GM12891 (cell line): ENCODE results near the gene ZNF438.

Experiments
- DNase-seq: peaks from one replicate; pipeline ENCODE4 v3.0.0; 2011; ENCODE audit warnings: low spot score; ENCODE audit not compliant: insufficient read length
- FAIRE-seq: peaks from 2 replicates; lab custom pipeline; 2011; peaks lifted over from hg19 to GRCh38; lab: Jason Lieb, UNC
- PAX5 ChIP-seq: IDR thresholded peaks from 2 replicates; pipeline ENCODE4 v1.6.1; 2011; ENCODE audit warnings: low read length, moderate library complexity, mild to moderate bottlenecking; ENCODE audit not compliant: insufficient read depth, severe bottlenecking
- POLR2A ChIP-seq: IDR thresholded peaks from 2 replicates; pipeline ENCODE4 v1.6.1; 2011; ENCODE audit warnings: low read depth, low read length, control low read depth
- POLR2AphosphoS5 ChIP-seq: IDR thresholded peaks from 2 replicates; pipeline ENCODE4 v1.6.1; 2011; ENCODE audit warnings: low read depth, low read length, control low read depth
- POU2F2 ChIP-seq: IDR thresholded peaks from 2 replicates; pipeline ENCODE4 v1.6.1; 2011; ENCODE audit warnings: low read depth, mild to moderate bottlenecking, control low read depth, low read length, moderate library complexity
- SPI1 ChIP-seq: IDR thresholded peaks from 2 replicates; pipeline ENCODE4 v1.6.1; 2011; ENCODE audit warnings: low read depth, low read length, control low read depth
- TAF1 ChIP-seq: IDR thresholded peaks from 2 replicates; pipeline ENCODE4 v1.6.1; 2011; ENCODE audit warnings: low read depth, low read length, control low read depth

Gene ZNF438

DNA sequence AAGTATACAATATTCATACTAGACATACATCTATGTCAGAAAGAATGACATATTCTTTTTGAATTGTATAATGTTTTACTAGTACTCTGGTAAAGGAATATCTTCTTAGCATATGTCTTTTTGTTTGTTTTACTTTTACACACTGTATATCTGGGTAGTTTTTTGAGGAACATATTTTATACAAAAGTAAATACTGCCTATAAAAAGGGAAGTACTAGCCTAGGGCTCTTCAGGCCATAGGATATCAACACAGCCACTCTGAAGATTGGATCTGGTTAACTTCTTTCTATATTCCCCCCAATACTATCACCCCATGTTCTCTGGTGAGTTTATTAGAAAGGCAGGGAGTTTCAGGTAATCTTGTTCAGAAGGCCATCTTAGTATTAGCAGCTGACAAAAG, 134.6 kb downstream of the ZNF438 start:
- FAIRE-seq, result no peak
- no peak for DNase-seq
- TF ChIP-seq TAF1 (no peak), SPI1 (no peak), PAX5 (no peak), POLR2A (no peak), POLR2AphosphoS5 (no peak), POU2F2 (no peak)

- no peak for TF ChIP-seq SPI1
- no peak for FAIRE-seq
- no peak for DNase-seq
Measured at GRCh38 chr10:30894221-30894620, 137.4 kb downstream of the ZNF438 start.

GRCh38 chr10:30893208-30893607, 138.5 kb downstream of the ZNF438 start:
- no peak for DNase-seq
- no peak for FAIRE-seq
- TF ChIP-seq POLR2AphosphoS5, result no peak
- no peak for TF ChIP-seq TAF1
- TF ChIP-seq PAX5, result no peak
- TF ChIP-seq SPI1, result no peak
- TF ChIP-seq POLR2A, result no peak
- TF ChIP-seq POU2F2, result no peak

DNA sequence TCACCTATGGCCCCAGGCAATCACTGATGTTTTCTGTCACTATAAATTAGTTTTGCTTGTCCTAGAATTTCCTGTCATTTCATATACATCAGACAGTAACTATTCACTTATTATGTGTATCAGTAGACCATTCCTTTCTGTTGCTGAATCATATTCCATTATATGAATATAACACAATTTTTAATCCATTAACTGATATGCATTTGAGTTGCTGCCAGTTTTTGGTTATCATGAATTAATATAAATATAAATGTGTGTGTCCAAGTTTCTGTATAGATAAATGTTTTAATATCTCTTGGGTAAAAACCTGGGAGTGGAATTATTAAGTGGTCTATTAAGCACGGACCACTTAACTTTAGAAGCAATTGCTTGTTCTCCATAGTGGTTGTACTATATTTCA, 143.8 kb downstream of the ZNF438 start:
- FAIRE-seq, result no peak
- no peak for DNase-seq
- TF ChIP-seq POLR2A, result no peak
- TF ChIP-seq SPI1, result no peak
- no peak for TF ChIP-seq TAF1
- TF ChIP-seq POU2F2, result no peak
- TF ChIP-seq PAX5, result no peak
- TF ChIP-seq POLR2AphosphoS5, result no peak

DNA sequence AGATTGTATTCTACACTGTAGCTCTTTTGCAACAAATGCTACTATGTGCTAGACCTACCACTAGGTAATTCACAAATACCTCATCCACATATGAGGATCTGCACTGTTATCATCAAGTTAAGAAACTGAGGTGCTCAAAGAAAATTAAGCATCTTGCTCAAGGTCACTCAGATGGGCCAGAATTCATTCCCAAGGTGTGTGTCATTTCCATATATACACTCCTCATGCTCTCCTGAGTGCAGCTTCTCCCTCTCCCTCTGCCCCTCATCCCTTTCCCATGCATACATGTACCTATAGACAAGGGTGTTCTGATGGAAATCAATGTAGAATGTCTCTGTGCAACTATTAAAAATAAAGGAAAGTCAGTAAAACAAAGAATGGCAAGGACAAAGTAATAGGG, 146.2 kb downstream of the ZNF438 start:
- FAIRE-seq, result peak; percentile 35
- no peak for TF ChIP-seq SPI1
- no peak for TF ChIP-seq POLR2AphosphoS5
- TF ChIP-seq PAX5, result no peak
- TF ChIP-seq TAF1, result no peak
- no peak for TF ChIP-seq POU2F2
- TF ChIP-seq POLR2A, result no peak
- DNase-seq, result no peak

GRCh38 chr10:30883751-30884150, 147.9 kb downstream of the ZNF438 start:
- no peak for TF ChIP-seq TAF1
- no peak for TF ChIP-seq PAX5
- TF ChIP-seq SPI1, result no peak
- no peak for TF ChIP-seq POLR2AphosphoS5
- no peak for TF ChIP-seq POLR2A
- no peak for TF ChIP-seq POU2F2
- FAIRE-seq, result no peak

DNA sequence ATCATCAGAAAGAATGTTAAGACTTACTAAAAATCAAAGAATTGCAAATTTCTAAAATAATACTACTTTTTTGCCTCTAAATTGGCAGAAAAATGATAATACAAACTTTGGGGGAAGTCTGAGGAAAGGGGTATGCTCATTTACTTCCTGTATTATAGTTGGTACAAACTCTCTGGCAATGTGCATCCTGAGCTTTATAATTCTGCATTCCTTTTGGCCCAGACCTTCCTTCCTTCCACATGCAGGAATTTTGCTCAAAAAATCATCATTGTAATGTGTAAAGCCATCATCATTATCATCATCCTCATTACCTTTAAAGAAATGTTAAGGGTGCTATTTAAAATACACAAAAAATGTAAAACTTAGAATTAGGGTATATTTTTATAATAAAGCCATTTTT, 148.5 kb downstream of the ZNF438 start:
- FAIRE-seq, result no peak
- no peak for DNase-seq
- TF ChIP-seq PAX5 (no peak), SPI1 (no peak), POLR2A (no peak), POU2F2 (no peak), POLR2AphosphoS5 (no peak), TAF1 (no peak)

More at GRCh38 chr10:30883751-30884150, 147.9 kb downstream of the ZNF438 start:
- DNase-seq, result no peak

- no peak for TF ChIP-seq POU2F2
- no peak for TF ChIP-seq PAX5
- TF ChIP-seq TAF1, result no peak
- no peak for TF ChIP-seq POLR2AphosphoS5
- TF ChIP-seq SPI1, result no peak
- TF ChIP-seq POLR2A, result no peak
- DNase-seq (no peak), FAIRE-seq (no peak)
Measured at GRCh38 chr10:30882281-30882680, 149.4 kb downstream of the ZNF438 start.

DNA sequence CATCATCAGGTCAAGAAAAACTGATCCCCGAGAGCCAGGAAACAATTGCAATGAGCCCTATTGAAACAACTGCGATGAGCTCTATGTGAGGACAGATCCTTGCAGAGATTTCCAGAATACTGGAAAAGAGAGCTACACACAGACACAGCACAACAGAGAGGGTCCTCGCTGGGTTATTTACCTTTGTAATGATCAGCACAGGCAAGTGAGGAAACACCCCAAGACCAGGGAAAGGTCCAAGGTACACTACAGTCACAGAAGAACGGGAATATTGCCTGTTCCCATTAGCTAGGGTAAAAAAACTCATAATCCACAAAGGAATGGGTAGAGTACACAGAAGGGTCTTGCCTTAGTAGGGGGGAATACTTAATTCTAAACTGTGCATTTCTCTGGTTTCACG, 152.7 kb downstream of the ZNF438 start:
- TF ChIP-seq PAX5 (no peak), POLR2AphosphoS5 (no peak), POU2F2 (no peak), TAF1 (no peak), POLR2A (no peak), SPI1 (no peak)
- FAIRE-seq, result no peak
- DNase-seq, result no peak

DNA sequence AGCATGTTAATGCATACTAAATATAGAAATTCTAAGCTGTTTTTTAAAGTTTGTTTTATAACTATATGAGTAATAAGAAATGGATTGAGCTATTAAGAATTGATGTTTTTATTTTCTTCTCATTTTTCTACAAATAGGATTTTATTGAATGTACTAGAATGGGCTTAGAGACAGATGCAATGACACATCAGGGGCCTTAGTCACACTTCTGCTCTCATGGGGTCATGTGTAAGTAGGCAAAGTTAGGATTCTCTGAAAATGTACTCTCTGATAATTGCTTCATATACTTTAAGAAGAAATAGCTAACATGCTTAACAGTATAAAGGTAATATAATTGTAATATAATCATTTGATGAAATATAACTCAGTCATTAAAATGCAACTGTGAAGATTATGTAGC, 154.6 kb downstream of the ZNF438 start:
- no peak for DNase-seq
- no peak for TF ChIP-seq POLR2A
- FAIRE-seq, result no peak

GRCh38 chr10:30873411-30873810, 158.3 kb downstream of the ZNF438 start:
- no peak for DNase-seq
- TF ChIP-seq POLR2A, result no peak
- no peak for TF ChIP-seq POLR2AphosphoS5
- no peak for FAIRE-seq
